Spinal cord (tissue), 10 donors: ENCODE results near the gene SYCE1. TPM values are rescaled to one million over a fixed set of nuclear protein-coding genes. Genes with fewer than 3 reads are reported as not detected.
"Not testable (repeated sequence)": the region's sequence is repeated elsewhere in the genome, so short reads cannot be mapped to it uniquely, and the experiment has no call there.

Experiments
- DNase-seq, 6 donors: peaks; one replicate each; pipeline versions ENCODE4 v3.0.0 to v3.0.0-alpha.2; 2013 to 2015; ENCODE audit warnings: low spot score in 6 of 6, low read depth in 4 of 6
- H3K27ac ChIP-seq: one replicate; pipeline ENCODE4 v1.5.1; 2013; ENCODE audit warnings: low read depth, low read length, control low read depth
- H3K27me3 ChIP-seq: one replicate; pipeline ENCODE4 v1.6.1; 2013; ENCODE audit warnings: low read length; ENCODE audit not compliant: control insufficient read depth, insufficient read depth
- H3K36me3 ChIP-seq: one replicate; pipeline ENCODE4 v1.6.1; 2013; ENCODE audit warnings: low read length; ENCODE audit not compliant: control insufficient read depth, insufficient read depth
- H3K4me1 ChIP-seq: one replicate; pipeline ENCODE4 v1.6.1; 2013; ENCODE audit warnings: low read length; ENCODE audit not compliant: control insufficient read depth, insufficient read depth
- H3K4me3 ChIP-seq: one replicate; pipeline ENCODE4 v1.5.1; 2013; ENCODE audit warnings: low read depth, low read length, control low read depth
- H3K9me3 ChIP-seq: one replicate; pipeline ENCODE4 v1.6.1; 2013; ENCODE audit warnings: low read length; ENCODE audit not compliant: control insufficient read depth, insufficient read depth
- WGBS: methylation state at CpG from one replicate; pipeline ENCODE4 v1.1.5; 2013; ENCODE audit warnings: missing lambda C conversion rate; ENCODE audit not compliant: insufficient coverage; 5-methylcytosine and 5-hydroxymethylcytosine counted together
- polyA plus RNA-seq, 2 donors: library from polyadenylated mRNA; unstranded; fragments of 120-200 nt; gene quantifications; one replicate each; pipeline ENCODE4 v1.2.1, GENCODE V29; 2013; ENCODE audit not compliant: insufficient read length in 2 of 2
- total RNA-seq, 2 donors: library from RNA; depleted of rRNA in 1 of 2; stranded (reverse); fragments of 120-200 nt in 1 of 2; fragments of >200 nt in 1 of 2; gene quantifications; one replicate each; pipeline versions ENCODE4 v1.2.3 to v1.2.4, GENCODE V29; 2013 to 2014
- donor health status: healthy.

Gene SYCE1
- total and polyA plus RNA-seq, 4 donors: 0.40 to 5.8 (median 2.8) TPM

- Histone ChIP-seq H3K4me1 (no peaks in the 10 kb centered on the region), H3K27ac (no peak overlapping the region), H3K27me3 (no peaks in the 10 kb centered on the region), H3K36me3 (peaks cover 16% of the 10 kb centered on the region), H3K4me3 (no peak overlapping the region), H3K9me3 (peaks cover 3% of the 10 kb centered on the region)
- no peak for DNase-seq
- 79% methylated on average over 10 of the region's 12 CpGs for WGBS
Measured at GRCh38 chr10:133564816-133565215, 567 bp downstream of the SYCE1 start.

GRCh38 chr10:133559216-133559615 lies 6.2 kb downstream of the SYCE1 start:
- no peak overlapping the region for H3K4me3 ChIP-seq
- no peak overlapping the region for H3K27ac ChIP-seq
- no peaks in the 10 kb centered on the region for H3K27me3 ChIP-seq
- no peaks in the 10 kb centered on the region for H3K9me3 ChIP-seq
- DNase-seq: no peak
- WGBS: 75% methylated on average over 10 of the region's 11 CpGs
- H3K4me1 ChIP-seq: no peaks in the 10 kb centered on the region
- no peaks in the 10 kb centered on the region for H3K36me3 ChIP-seq

GRCh38 chr10:133557381-133557780 lies 8.0 kb downstream of the SYCE1 start:
- Histone ChIP-seq H3K27me3 (no peaks in the 10 kb centered on the region), H3K9me3 (no peaks in the 10 kb centered on the region), H3K36me3 (no peaks in the 10 kb centered on the region), H3K27ac (no peak overlapping the region), H3K4me1 (no peaks in the 10 kb centered on the region), H3K4me3 (no peak overlapping the region)
- peak in 1 of 6 donors; percentile 4 for DNase-seq
- 42% methylated on average over 1 of the region's 3 CpGs for WGBS

- H3K27ac ChIP-seq: no peak overlapping the region
- WGBS: 78% methylated on average over 8 of the region's 8 CpGs
Measured at GRCh38 chr10:133555521-133555920, 9.9 kb downstream of the SYCE1 start.

GRCh38 chr10:133554600-133554999 lies 10.8 kb downstream of the SYCE1 start:
- DNase-seq: no peak
- H3K9me3 ChIP-seq: no peaks in the 10 kb centered on the region
- WGBS: 83% methylated on average over 3 of the region's 4 CpGs
- no peak overlapping the region for H3K4me3 ChIP-seq
- H3K27ac ChIP-seq: no peak overlapping the region
- H3K36me3 ChIP-seq: no peaks in the 10 kb centered on the region
- H3K4me1 ChIP-seq: no peaks in the 10 kb centered on the region
- no peaks in the 10 kb centered on the region for H3K27me3 ChIP-seq

More at GRCh38 chr10:133555521-133555920, 9.9 kb downstream of the SYCE1 start:
- Histone ChIP-seq H3K4me1 (no peaks in the 10 kb centered on the region), H3K9me3 (no peaks in the 10 kb centered on the region), H3K27me3 (no peaks in the 10 kb centered on the region), H3K36me3 (no peaks in the 10 kb centered on the region), H3K4me3 (no peak overlapping the region)
- no peak for DNase-seq

- 33% methylated on average over 1 of the region's 1 CpG for WGBS
- no peaks in the 10 kb centered on the region for H3K36me3 ChIP-seq
- H3K27ac ChIP-seq: no peak overlapping the region
Measured at GRCh38 chr10:133544506-133544905, 20.9 kb downstream of the SYCE1 start.

GRCh38 chr10:133541441-133541975 lies 23.9 kb downstream of the SYCE1 start:
- not testable (repeated sequence) for H3K27me3 ChIP-seq, H3K36me3 ChIP-seq, DNase-seq, H3K4me1 ChIP-seq, H3K27ac ChIP-seq, H3K4me3 ChIP-seq, H3K9me3 ChIP-seq
- 66% methylated on average over 5 of the region's 6 CpGs for WGBS

More at GRCh38 chr10:133544506-133544905, 20.9 kb downstream of the SYCE1 start:
- Histone ChIP-seq H3K9me3 (peaks cover 5% of the 10 kb centered on the region), H3K27me3 (no peaks in the 10 kb centered on the region), H3K4me3 (no peak overlapping the region), H3K4me1 (no peaks in the 10 kb centered on the region)
- no peak for DNase-seq

- 47% methylated on average over 2 of the region's 4 CpGs for WGBS
- no peaks in the 10 kb centered on the region for H3K27me3 ChIP-seq
- no peaks in the 10 kb centered on the region for H3K4me1 ChIP-seq
- H3K36me3 ChIP-seq: peaks cover 14% of the 10 kb centered on the region
- H3K9me3 ChIP-seq: no peaks in the 10 kb centered on the region
- DNase-seq: no peak
- H3K27ac ChIP-seq: no peak overlapping the region
- no peak overlapping the region for H3K4me3 ChIP-seq
Measured at GRCh38 chr10:133537546-133538545, 27.5 kb downstream of the SYCE1 start.

- H3K9me3 ChIP-seq: no peaks in the 10 kb centered on the region
- H3K4me1 ChIP-seq: no peaks in the 10 kb centered on the region
- H3K27ac ChIP-seq: no peak overlapping the region
- H3K4me3 ChIP-seq: no peak overlapping the region
- H3K27me3 ChIP-seq: peaks cover 2% of the 10 kb centered on the region
- 35% methylated on average over 3 of the region's 4 CpGs for WGBS
- no peak for DNase-seq
- peaks cover 15% of the 10 kb centered on the region for H3K36me3 ChIP-seq
Measured at GRCh38 chr10:133536198-133536597, 29.2 kb downstream of the SYCE1 start.
